HAP-1 (cell line): ENCODE measurements around the gene FGF3.

Experiments used
- DNase-seq, 2 experiments: peaks; one replicate each; pipeline ENCODE4 v3.0.0-alpha.2; 2016 to 2020; ENCODE audit warnings: low spot score in 2 of 2
- H3K27me3 ChIP-seq: fragments of 250-450 bp; sonication (Bioruptor Pico); 2 replicates; pipeline ENCODE4 v1.5.1; 2020; ENCODE audit warnings: low read depth, mild to moderate bottlenecking, moderate library complexity
- H3K36me3 ChIP-seq: fragments of 250-450 bp; sonication (Bioruptor Pico); replicated peaks from 2 replicates; pipeline ENCODE4 v1.5.1; 2020; ENCODE audit warnings: mild to moderate bottlenecking
- H3K4me1 ChIP-seq: fragments of 250-450 bp; sonication (Bioruptor Pico); 2 replicates; pipeline ENCODE4 v1.5.1; 2020; ENCODE audit warnings: mild to moderate bottlenecking
- H3K4me3 ChIP-seq: fragments of 250-450 bp; sonication (Bioruptor Pico); 2 replicates; pipeline ENCODE4 v1.5.1; 2020; ENCODE audit warnings: mild to moderate bottlenecking, moderate library complexity
- H3K9me3 ChIP-seq: fragments of 250-450 bp; sonication (Bioruptor Pico); 2 replicates; pipeline ENCODE4 v1.5.1; 2020; ENCODE audit warnings: mild to moderate bottlenecking, moderate library complexity
- in situ Hi-C: fragments of 300-500 bp; cut with MboI; formaldehyde crosslinking; loops from 3 replicates; pipeline ENCODE4 v1.14.3; 2020; ENCODE audit warnings: low sequenced_read_pairs, inconsistent platforms, mixed read lengths

Gene FGF3

DNA sequence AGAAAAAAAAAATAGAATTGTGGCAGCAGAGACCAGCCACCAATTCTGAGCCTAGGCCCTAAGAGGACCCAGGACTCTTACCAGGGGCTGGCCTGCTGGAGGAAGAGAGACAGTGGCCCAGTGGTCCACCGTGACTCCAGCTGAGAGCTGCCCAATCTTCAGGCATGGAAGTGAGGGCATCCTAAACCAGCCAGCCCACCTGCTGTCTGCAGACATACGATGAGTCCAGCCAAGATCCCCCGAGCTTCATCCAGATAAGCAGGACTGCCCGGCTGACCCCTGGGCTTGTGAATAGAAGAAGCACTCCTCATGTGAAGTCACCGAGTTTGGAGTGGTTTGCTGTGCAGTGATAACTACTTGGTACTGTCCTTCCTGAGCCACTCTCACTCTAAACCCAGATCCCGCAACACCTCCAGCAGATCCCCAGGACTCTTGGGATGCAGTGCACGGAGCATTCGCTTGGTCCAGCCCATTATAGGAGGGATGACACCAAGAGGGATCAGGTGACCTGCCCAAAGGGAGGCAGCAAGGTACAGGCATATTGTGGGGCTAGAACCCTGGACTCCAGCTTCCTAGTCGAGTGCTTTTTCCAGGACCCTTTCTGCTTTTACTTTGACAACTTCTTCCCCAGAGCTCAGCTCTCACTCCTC lies 41.7 kb upstream of the FGF3 start:
- Histone ChIP-seq H3K4me3 (no peak overlapping the region), H3K9me3 (no peaks in the 10 kb centered on the region), H3K27me3 (peaks cover 5% of the 10 kb centered on the region), H3K4me1 (no peaks in the 10 kb centered on the region), H3K36me3 (no peaks in the 10 kb centered on the region)
- in situ Hi-C loops: no loop called here
- no peak for DNase-seq

DNA sequence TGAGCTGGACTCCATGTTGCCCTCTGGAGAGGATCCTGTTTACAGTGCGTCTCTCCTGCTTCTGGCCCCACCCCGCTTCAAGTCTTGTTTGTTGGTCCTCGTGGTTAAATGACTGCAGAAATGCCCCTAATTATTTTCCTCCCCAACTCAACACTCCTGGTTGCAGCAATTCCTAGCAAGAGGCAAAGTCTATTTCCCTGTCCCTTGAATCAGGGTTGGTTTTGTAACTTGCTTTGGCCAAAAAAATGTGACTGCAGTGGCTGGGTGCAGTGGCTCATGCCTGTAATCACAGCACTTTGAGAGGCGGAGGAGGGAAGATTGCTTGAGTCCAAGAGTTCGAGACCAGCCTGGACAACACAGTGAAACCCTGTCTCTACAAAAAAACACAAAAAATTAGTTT lies 41.0 kb upstream of the FGF3 start:
- no peaks in the 10 kb centered on the region for H3K9me3 ChIP-seq
- no peak for DNase-seq
- no peaks in the 10 kb centered on the region for H3K4me1 ChIP-seq
- H3K36me3 ChIP-seq: no peaks in the 10 kb centered on the region
- H3K27me3 ChIP-seq: peaks cover 5% of the 10 kb centered on the region
- H3K4me3 ChIP-seq: no peak overlapping the region
- in situ Hi-C loops: no loop called here

DNA sequence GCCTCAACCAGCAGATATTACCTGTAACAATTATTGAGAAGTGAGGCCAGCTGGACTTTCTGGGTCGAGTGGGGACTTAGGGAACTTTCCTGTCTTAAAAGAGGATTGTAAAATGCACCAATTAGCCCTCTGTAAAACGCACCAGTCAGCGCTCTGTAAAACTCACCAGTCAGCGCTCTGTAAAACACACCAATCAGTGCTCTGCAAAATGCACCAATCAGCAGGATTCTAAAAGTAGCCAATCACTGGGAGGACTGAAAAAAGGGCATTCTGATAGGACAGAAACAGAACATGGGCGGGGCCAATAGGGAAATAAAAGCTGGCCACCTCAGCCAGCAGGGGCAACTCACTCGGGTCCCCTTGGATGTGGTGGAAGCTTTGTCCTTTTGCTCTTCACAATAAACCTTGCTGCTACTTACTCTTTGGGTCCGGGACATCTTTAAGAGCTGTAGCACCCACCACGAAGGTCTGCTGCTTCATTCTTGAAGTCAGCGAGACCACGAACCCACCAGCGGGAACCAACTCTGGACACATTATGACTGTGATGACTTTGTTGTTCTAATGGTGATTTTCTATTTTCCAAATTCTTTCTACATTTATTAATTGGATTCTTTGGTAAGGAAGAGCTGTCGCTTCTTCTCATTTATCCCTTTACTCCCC lies 40.2 kb upstream of the FGF3 start:
- DNase-seq: no peak
- no peak overlapping the region for H3K4me3 ChIP-seq
- no peaks in the 10 kb centered on the region for H3K4me1 ChIP-seq
- in situ Hi-C loops: no loop called here
- H3K36me3 ChIP-seq: no peaks in the 10 kb centered on the region
- H3K9me3 ChIP-seq: no peaks in the 10 kb centered on the region
- H3K27me3 ChIP-seq: peaks cover 5% of the 10 kb centered on the region

DNA sequence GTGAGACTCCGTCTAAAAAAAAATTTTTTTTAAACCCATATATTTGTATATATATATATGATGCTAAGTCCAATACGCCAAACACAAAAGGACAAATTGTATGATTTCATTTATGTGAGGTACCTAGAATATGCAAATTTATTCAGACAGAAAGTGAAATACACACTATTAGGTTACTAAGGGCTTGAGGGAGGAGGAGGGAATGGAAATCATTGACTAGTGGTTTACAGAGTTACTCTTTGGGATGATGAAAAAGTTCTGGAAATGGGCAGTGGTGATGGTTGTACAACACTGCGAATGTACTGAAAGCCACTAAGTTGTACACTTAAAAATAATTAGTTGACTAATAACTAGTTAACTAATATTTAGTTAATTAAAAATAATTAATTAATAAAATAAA lies 36.2 kb upstream of the FGF3 start:
- no peak for DNase-seq
- in situ Hi-C loops: no loop called here
- Histone ChIP-seq H3K36me3 (no peaks in the 10 kb centered on the region), H3K27me3 (peaks cover 11% of the 10 kb centered on the region), H3K4me1 (no peaks in the 10 kb centered on the region), H3K9me3 (no peaks in the 10 kb centered on the region), H3K4me3 (no peak overlapping the region)

DNA sequence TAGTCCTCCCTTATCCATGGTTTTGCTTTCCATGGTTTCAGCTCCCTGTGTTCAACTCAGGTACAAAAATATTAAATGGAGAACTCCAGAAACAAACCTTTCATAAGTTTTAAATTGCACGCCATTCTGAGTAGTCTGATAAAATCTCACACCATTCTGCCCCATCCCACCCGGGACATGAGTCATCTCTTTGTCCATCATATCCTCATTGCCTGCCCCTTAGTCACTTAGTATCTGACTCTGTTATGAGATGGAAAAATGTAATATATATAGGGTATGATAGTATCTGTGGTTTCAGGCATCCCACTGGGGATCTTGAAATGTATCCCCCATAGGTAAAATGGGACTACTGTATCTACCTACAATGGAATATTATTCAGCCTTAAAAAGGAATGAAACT lies 35.5 kb upstream of the FGF3 start:
- H3K9me3 ChIP-seq: no peaks in the 10 kb centered on the region
- no peak overlapping the region for H3K4me3 ChIP-seq
- H3K36me3 ChIP-seq: no peaks in the 10 kb centered on the region
- no peak for DNase-seq
- no peaks in the 10 kb centered on the region for H3K4me1 ChIP-seq
- peaks cover 11% of the 10 kb centered on the region for H3K27me3 ChIP-seq
- in situ Hi-C loops: no loop called here

DNA sequence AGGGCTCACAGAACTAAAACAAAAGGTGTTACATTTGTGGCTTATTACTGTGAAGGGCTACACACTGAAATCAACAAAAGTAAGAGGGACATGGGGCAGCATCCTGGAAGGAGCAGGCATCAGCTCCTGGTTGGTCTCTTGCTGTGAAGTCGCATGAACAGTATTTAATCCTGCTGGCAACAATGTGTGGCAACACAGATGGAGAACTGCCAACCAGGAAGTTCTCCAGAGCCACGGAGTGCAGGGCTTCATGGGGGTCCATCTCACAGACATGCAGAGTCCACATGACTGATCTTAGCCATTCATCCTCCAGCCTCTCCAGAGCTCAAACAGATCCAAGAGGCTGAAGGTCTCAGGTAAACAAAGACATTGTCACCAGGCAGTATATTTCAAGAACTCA lies 32.8 kb upstream of the FGF3 start:
- no peak overlapping the region for H3K4me3 ChIP-seq
- no peak for DNase-seq
- H3K27me3 ChIP-seq: peaks cover 13% of the 10 kb centered on the region
- H3K4me1 ChIP-seq: no peaks in the 10 kb centered on the region
- H3K9me3 ChIP-seq: no peaks in the 10 kb centered on the region
- in situ Hi-C loops: no loop called here
- no peaks in the 10 kb centered on the region for H3K36me3 ChIP-seq

DNA sequence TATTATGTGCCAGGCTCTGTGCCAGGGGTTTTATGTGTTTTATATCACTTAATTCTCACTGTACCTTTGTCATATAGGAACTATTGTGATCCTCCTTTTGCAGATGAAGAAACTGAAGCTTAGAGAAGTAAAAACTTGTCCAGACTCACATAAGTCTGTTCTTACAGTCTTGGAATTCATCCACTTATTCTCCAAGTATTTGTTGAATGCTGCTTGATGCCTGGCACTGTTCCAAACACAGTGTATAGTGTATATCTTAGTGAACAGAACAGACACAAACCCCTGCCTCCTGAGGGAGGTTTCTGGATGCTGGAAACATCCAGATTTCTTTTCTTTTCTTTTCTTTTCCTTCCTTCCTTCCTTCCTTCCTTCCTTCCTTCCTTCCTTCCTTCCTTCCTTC lies 29.0 kb upstream of the FGF3 start:
- Histone ChIP-seq H3K4me1 (no peaks in the 10 kb centered on the region), H3K9me3 (no peaks in the 10 kb centered on the region), H3K27me3 (peaks cover 18% of the 10 kb centered on the region), H3K4me3 (no peak overlapping the region), H3K36me3 (no peaks in the 10 kb centered on the region)
- in situ Hi-C loops: no loop called here
- DNase-seq: no peak

DNA sequence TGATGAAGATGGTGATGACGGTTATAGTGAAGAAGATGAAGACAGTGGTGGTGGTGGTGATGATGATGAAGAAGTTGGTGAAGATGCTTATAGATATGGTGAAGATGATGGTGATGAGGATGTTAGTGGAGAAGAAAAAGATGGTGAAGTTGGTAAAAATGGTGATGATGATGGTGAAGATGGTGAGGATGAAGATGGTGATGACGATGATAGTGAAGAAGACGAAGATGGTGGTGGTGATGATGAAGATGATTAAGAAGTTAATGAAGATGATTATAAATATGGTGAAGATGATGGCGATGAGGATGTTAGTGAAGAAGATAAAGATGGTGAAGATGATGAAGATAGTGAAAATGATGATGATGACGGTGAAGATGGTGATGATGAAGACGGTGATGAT lies 25.2 kb upstream of the FGF3 start:
- Histone ChIP-seq H3K4me1 (no peaks in the 10 kb centered on the region), H3K36me3 (no peaks in the 10 kb centered on the region), H3K27me3 (peaks cover 11% of the 10 kb centered on the region; the same call in 1 of the 2 replicates), H3K4me3 (no peak overlapping the region), H3K9me3 (no peaks in the 10 kb centered on the region)
- in situ Hi-C loops: no loop called here
- DNase-seq: no peak

DNA sequence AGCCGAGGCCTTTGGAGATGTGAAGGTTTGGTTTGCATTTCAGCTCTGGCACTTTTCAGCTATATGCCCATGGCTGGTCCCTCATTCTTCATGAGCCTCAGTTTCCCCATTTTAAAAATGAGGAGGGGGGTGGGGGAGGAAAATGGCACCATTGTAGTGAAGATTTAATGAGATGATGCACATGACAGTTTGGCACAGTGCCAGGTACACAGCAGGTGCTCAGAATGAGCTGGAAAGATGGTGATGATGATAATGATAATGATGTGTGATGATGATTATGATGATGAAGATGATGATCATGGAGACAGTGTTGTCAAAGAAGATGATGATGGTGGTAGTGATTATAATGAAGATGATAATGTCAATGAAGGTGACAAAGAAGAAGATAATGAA lies 24.3 kb upstream of the FGF3 start:
- no peaks in the 10 kb centered on the region for H3K4me1 ChIP-seq
- peaks cover 9% of the 10 kb centered on the region; the same call in 1 of the 2 replicates for H3K27me3 ChIP-seq
- no peaks in the 10 kb centered on the region for H3K9me3 ChIP-seq
- H3K36me3 ChIP-seq: no peaks in the 10 kb centered on the region
- in situ Hi-C loops: no loop called here
- no peak for DNase-seq
- H3K4me3 ChIP-seq: no peak overlapping the region

DNA sequence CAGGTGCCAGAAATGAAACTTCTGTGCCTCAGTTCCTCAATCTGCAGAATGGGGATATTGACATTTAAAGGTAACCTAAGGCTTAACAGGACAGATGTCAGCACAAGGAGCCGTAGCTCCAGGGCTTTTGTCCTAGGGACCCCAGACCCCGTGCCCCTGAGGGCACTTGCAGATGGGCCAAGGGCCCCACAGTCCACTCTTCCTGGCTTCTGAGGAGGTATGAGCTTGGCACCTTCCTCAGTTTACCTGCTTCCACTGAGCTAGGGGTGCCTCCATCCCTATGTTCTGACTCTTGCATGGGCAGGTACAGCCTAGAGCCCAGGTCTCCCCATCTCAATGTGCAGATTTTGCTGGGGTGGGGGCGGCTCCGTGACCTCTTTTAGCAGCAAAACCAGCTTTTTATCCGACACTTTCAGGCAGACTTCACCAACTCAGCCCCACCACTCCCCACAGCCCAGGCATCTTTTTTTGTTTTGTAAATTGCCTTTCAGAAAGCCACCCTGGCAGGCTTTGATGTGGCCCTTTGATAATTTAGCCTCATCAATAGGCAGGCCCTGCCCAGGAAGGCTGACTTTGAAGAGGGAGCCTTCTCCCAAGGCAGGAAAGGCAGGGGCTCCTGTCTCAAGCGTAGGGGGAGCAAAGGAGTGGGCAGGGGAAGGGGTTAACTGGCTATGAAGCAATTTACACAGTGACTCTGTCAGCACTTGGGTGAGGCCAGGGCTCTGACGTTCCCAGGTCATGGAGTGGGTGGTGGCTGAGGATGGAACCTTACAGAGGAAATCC lies 23.7 kb upstream of the FGF3 start:
- H3K9me3 ChIP-seq: no peaks in the 10 kb centered on the region
- H3K4me1 ChIP-seq: no peaks in the 10 kb centered on the region
- in situ Hi-C loops: no loop called here
- no peak overlapping the region for H3K4me3 ChIP-seq
- no peaks in the 10 kb centered on the region for H3K36me3 ChIP-seq
- H3K27me3 ChIP-seq: peaks cover 9% of the 10 kb centered on the region; the same call in 1 of the 2 replicates
- no peak for DNase-seq

DNA sequence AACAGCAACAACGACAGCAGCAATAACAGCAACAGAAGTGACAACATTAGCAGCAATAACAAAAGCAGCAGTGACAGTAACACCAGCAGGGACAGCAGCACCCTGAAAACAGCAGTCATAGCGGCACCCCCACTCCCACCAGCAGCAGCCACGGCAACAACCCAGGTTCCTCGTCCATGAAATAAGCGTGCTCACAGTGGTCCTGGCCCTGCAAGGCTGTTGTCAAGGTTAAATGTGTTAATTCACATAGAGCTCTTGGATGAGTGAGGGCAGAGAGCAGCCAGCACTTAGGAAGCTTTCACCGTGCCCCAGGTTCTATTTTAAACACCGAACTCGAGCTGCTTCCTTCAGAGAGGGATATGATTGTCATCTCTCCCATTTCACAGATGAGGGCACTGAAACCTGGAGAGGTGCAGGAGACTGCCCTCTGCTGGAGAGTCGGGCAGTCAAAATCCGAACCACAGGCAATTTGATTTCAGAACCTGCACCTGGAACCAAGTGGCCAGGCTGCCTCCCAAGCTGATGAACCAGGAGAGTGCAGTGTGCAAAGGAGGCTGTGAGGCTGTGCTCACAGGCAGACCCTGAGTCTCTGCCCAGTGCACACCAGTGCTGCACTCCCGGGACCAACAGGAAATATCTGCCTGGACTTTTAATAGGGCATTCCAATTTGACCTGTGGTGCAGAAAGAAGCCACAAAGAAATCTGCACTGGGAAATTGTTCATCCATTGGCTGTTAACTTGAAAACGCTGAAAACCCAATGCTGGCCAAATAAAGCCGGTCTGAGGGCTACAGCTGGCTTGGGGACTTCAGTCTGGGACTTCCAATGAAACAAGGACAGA lies 22.9 kb upstream of the FGF3 start:
- no peak overlapping the region for H3K4me3 ChIP-seq
- H3K4me1 ChIP-seq: no peaks in the 10 kb centered on the region
- peaks cover 6% of the 10 kb centered on the region; the same call in 1 of the 2 replicates for H3K27me3 ChIP-seq
- in situ Hi-C loops: no loop called here
- peak in 1 of 2 experiments; percentile 22 for DNase-seq
- no peaks in the 10 kb centered on the region for H3K36me3 ChIP-seq
- H3K9me3 ChIP-seq: no peaks in the 10 kb centered on the region

DNA sequence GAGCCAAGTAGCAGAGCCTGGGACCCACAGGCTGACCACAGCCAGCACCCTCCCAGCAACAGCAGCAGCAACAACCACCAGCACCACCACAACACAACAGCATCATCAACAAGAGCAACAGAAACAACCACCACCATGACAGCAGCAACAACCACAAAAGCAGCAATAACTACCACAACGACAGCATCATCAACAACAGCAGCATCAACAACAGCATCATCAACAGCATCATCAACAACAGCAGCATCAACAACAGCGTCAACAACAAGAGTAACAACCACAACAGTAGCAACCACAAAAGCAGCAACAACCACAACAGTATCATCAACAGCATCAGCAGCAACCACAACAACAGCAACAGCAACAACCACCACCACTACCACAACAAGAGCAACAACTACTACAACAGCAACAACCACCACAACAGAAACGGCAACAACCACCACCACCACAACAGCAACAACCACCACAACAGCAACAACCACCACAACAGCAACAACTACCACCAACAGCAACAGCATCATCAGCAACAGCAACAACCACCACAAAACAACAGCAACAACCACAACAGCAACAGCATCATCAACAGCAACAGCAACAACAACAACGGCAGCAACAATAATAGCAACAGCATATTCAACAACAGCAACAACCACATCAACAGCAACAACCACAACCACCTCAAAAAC lies 22.1 kb upstream of the FGF3 start:
- in situ Hi-C loops: no loop called here

More for the DNA sequence above, 22.1 kb upstream of the FGF3 start:
- Histone ChIP-seq H3K9me3 (no peaks in the 10 kb centered on the region), H3K4me1 (no peaks in the 10 kb centered on the region), H3K4me3 (no peak overlapping the region), H3K36me3 (no peaks in the 10 kb centered on the region), H3K27me3 (no peaks in the 10 kb centered on the region; the same call in 1 of the 2 replicates)
- DNase-seq: no peak
